ENCODE results near the gene PDZRN3.

The PDZRN3 gene

GRCh38 chr3:73616056-73616455 lies 8.7 kb downstream of the PDZRN3 start:
- ChIA-PET CTCF (no interaction called here), POLR2A (no interaction called here)
- no peak for TF ChIP-seq SUZ12 (IDR thresholded peaks at IDR 0.05)
- no peak for TF ChIP-seq L3MBTL2 (conservative IDR thresholded peaks at IDR 0.05)
- no peak for TF ChIP-seq HDGF (IDR thresholded peaks at IDR 0.05; ENCODE audit: borderline replicate concordance)
- no peak for TF ChIP-seq ZNF384 (IDR thresholded peaks at IDR 0.05)
- TF ChIP-seq BHLHE40 (IDR thresholded peaks at IDR 0.05; ENCODE audit: borderline replicate concordance), result no peak
- no peak for TF ChIP-seq FOXA1 (IDR thresholded peaks at IDR 0.05)
- no peak for TF ChIP-seq LEF1 (IDR thresholded peaks at IDR 0.05; ENCODE audit: borderline replicate concordance)
- TF ChIP-seq CTBP1 (IDR thresholded peaks at IDR 0.05; ENCODE audit: borderline replicate concordance), result no peak
- no peak for TF ChIP-seq FOXM1 (IDR thresholded peaks at IDR 0.05; ENCODE audit: borderline replicate concordance)
- no peak for TF ChIP-seq FOXK2 (IDR thresholded peaks at IDR 0.05)
- no peak for TF ChIP-seq TARDBP (IDR thresholded peaks at IDR 0.05)
- no peak for TF ChIP-seq ELF4 (IDR thresholded peaks at IDR 0.05)
- no peak for TF ChIP-seq PKNOX1 (IDR thresholded peaks at IDR 0.05)
- no peak for TF ChIP-seq ARNT (IDR thresholded peaks at IDR 0.05)
- TF ChIP-seq SP1 (IDR thresholded peaks at IDR 0.05), result no peak
- no peak for TF ChIP-seq NFRKB (IDR thresholded peaks at IDR 0.05)
- no peak for DNase-seq (ENCODE audit: extremely low spot score)

- POLR2A ChIA-PET, result interaction anchor here (0.6 kb wide), 1 partner anchor 10 kb away, joined by 3 read pairs; no protein-coding TSS in a partner anchor
- CTCF ChIA-PET, result interaction anchor here (1.3 kb wide), 1 partner anchor 106 kb away, joined by 3 read pairs; no protein-coding TSS in a partner anchor
- no peak for TF ChIP-seq FOXA1 (IDR thresholded peaks at IDR 0.05)
- DNase-seq (ENCODE audit: extremely low spot score), result no peak
These were observed 10.3 kb downstream of the PDZRN3 start for GRCh38 chr3:73614419-73614818.

GRCh38 chr3:73611176-73611575 lies 13.6 kb downstream of the PDZRN3 start:
- no peak for DNase-seq (ENCODE audit: extremely low spot score)
- TF ChIP-seq PKNOX1 (IDR thresholded peaks at IDR 0.05), result no peak
- no peak for TF ChIP-seq ZNF384 (IDR thresholded peaks at IDR 0.05)
- TF ChIP-seq L3MBTL2 (conservative IDR thresholded peaks at IDR 0.05), result no peak
- no peak for TF ChIP-seq TARDBP (IDR thresholded peaks at IDR 0.05)
- TF ChIP-seq SP1 (IDR thresholded peaks at IDR 0.05), result no peak
- CTCF ChIA-PET, result no interaction called here
- POLR2A ChIA-PET, result no interaction called here

- CTCF ChIA-PET, result no interaction called here
- POLR2A ChIA-PET, result no interaction called here
- no peak for DNase-seq (ENCODE audit: extremely low spot score)
- TF ChIP-seq BHLHE40 (IDR thresholded peaks at IDR 0.05; ENCODE audit: borderline replicate concordance) (no peak), ARNT (IDR thresholded peaks at IDR 0.05) (no peak), L3MBTL2 (conservative IDR thresholded peaks at IDR 0.05) (no peak), FOXM1 (IDR thresholded peaks at IDR 0.05; ENCODE audit: borderline replicate concordance) (no peak), TARDBP (IDR thresholded peaks at IDR 0.05) (no peak), FOXA1 (IDR thresholded peaks at IDR 0.05) (no peak), SUZ12 (IDR thresholded peaks at IDR 0.05) (no peak), ZNF384 (IDR thresholded peaks at IDR 0.05) (no peak), HDGF (IDR thresholded peaks at IDR 0.05; ENCODE audit: borderline replicate concordance) (no peak), SP1 (IDR thresholded peaks at IDR 0.05) (no peak), ELF4 (IDR thresholded peaks at IDR 0.05) (no peak), FOXK2 (IDR thresholded peaks at IDR 0.05) (no peak), CTBP1 (IDR thresholded peaks at IDR 0.05; ENCODE audit: borderline replicate concordance) (no peak)
These were observed 14.2 kb downstream of the PDZRN3 start for GRCh38 chr3:73610493-73610892.

GRCh38 chr3:73609655-73610054 lies 15.1 kb downstream of the PDZRN3 start:
- CTCF ChIA-PET, result no interaction called here
- POLR2A ChIA-PET, result no interaction called here
- no peak for DNase-seq (ENCODE audit: extremely low spot score)
- TF ChIP-seq CTBP1 (IDR thresholded peaks at IDR 0.05; ENCODE audit: borderline replicate concordance) (no peak), FOXA1 (IDR thresholded peaks at IDR 0.05) (no peak), TARDBP (IDR thresholded peaks at IDR 0.05) (no peak), FOXK2 (IDR thresholded peaks at IDR 0.05) (no peak), BHLHE40 (IDR thresholded peaks at IDR 0.05; ENCODE audit: borderline replicate concordance) (no peak), L3MBTL2 (conservative IDR thresholded peaks at IDR 0.05) (no peak), SP1 (IDR thresholded peaks at IDR 0.05) (no peak), SUZ12 (IDR thresholded peaks at IDR 0.05) (no peak), HDGF (IDR thresholded peaks at IDR 0.05; ENCODE audit: borderline replicate concordance) (no peak), ARNT (IDR thresholded peaks at IDR 0.05) (no peak), NFRKB (IDR thresholded peaks at IDR 0.05) (no peak), FOXM1 (IDR thresholded peaks at IDR 0.05; ENCODE audit: borderline replicate concordance) (no peak), PKNOX1 (IDR thresholded peaks at IDR 0.05) (no peak), ZNF384 (IDR thresholded peaks at IDR 0.05) (no peak), LEF1 (IDR thresholded peaks at IDR 0.05; ENCODE audit: borderline replicate concordance) (no peak)

- DNase-seq (ENCODE audit: extremely low spot score), result no peak
- TF ChIP-seq CTBP1 (IDR thresholded peaks at IDR 0.05; ENCODE audit: borderline replicate concordance), result no peak
- no peak for TF ChIP-seq SUZ12 (IDR thresholded peaks at IDR 0.05)
- TF ChIP-seq BHLHE40 (IDR thresholded peaks at IDR 0.05; ENCODE audit: borderline replicate concordance), result no peak
- no peak for TF ChIP-seq SP1 (IDR thresholded peaks at IDR 0.05)
- CTCF ChIA-PET, result no interaction called here
- POLR2A ChIA-PET, result no interaction called here
These were observed 15.5 kb downstream of the PDZRN3 start for GRCh38 chr3:73609315-73609641.
